Mucosa of descending colon (tissue), 3 donors: ENCODE measurements around the gene EPHA8. TPM values are rescaled to one million over a fixed set of nuclear protein-coding genes. Genes with fewer than 3 reads are reported as not detected.

ENCODE experiments used
- ATAC-seq: fragments of 200-7000 bp; cut with Tn5 transposase; one replicate; pipeline ENCODE4 v1.9.1; 2020; ENCODE audit warnings: mild to moderate bottlenecking, moderate library complexity
- DNase-seq, 3 donors: peaks; one replicate each; pipeline ENCODE4 v3.0.0-alpha.2; 2020
- H3K36me3 ChIP-seq: fragments of 200-600 bp; one replicate; pipeline ENCODE4 v1.8.0; 2021; ENCODE audit warnings: low read depth, mild to moderate bottlenecking
- H3K4me1 ChIP-seq: fragments of 200-600 bp; one replicate; pipeline ENCODE4 v1.8.0; 2021; ENCODE audit warnings: low read depth, mild to moderate bottlenecking
- H3K4me3 ChIP-seq: fragments of 200-600 bp; one replicate; pipeline ENCODE4 v1.8.0; 2021; ENCODE audit warnings: mild to moderate bottlenecking
- H3K9me3 ChIP-seq: fragments of 200-600 bp; one replicate; pipeline ENCODE4 v1.8.0; 2021; ENCODE audit warnings: mild to moderate bottlenecking
- intact Hi-C, 2 donors: fragments of 100-400 bp; cut with DNase I in 1 of 2; cut with micrococcal nuclease in 1 of 2; formaldehyde crosslinking; loops; one replicate each; pipeline versions ENCODE4 v1.11.0 to v1.11.1; 2022; cut with DNase I, micrococcal nuclease
- total RNA-seq, 3 donors: library from RNA; stranded (reverse); fragmentation: NEBNext Ultra II Directional in 2 of 3; extraction: Animal tissue kit (Norgen Biotek cat#: 25700) in 2 of 3; gene quantifications; one replicate each; pipeline versions ENCODE4 v1.2.1 to v1.2.4, GENCODE V29; 2021 to 2023
- TF ChIP-seq, protein P1 (sequence below): fragments of 200-600 bp; IDR thresholded peaks from one replicate; pipeline ENCODE4 v1.8.0; 2022; ENCODE audit warnings: antibody characterized with exemption, mild to moderate bottlenecking
- donor health status: DM: no; HTN: no; CAD: no; lungs with moderate emphysema.
- donor health status: DM: no; HTN: no; CAD: no.
- donor health status: DM: no; HTN: yes; CAD: no.

Gene EPHA8
- total RNA-seq, 3 donors from 2014 or later: not detected

DNA sequence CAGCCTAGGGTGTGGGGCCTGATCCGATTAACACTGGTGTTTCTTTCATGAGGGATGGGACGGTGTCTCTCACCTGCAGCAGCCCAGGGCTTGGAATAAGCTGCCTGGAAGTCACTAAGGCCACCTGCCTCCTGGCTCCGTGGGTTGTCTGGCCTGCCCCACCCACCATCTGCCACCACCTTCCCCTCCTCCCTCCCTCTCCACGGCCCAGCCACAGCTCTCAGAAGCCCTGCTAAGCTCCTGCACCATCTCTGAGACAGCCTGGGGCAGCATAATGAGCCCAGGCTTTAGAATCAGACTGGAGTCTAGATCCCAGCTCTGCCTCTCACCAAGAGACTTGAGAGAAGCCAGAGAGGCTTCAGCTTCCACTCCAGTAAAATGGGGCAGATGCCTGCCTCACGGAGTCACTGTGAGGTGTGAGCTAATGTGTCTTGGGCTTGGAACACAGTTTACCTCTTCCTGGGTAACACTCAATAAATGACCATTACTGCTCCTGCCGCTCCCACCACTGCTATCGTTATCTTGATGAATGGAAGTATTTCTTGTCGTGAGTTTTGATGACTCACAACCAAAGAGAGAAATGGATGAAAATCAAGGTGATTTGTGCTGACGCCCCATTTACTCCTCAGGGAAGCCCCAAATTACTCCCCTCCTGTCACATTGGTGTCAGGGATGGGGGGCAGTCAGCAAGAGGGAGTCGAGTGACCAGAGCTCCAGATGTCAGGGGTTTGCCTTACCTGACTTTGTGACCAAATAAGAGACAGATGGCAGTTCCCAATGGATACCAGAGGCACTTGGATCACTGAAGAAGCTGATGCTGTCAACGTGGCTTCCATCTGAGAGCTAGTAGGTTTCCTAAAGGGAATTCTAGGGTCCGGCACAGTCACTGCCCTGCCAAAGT is 49.6 kb downstream of the EPHA8 start:
- no peak overlapping the region for H3K4me3 ChIP-seq
- intact Hi-C loops: no loop called here
- TF ChIP-seq, protein P1, sequence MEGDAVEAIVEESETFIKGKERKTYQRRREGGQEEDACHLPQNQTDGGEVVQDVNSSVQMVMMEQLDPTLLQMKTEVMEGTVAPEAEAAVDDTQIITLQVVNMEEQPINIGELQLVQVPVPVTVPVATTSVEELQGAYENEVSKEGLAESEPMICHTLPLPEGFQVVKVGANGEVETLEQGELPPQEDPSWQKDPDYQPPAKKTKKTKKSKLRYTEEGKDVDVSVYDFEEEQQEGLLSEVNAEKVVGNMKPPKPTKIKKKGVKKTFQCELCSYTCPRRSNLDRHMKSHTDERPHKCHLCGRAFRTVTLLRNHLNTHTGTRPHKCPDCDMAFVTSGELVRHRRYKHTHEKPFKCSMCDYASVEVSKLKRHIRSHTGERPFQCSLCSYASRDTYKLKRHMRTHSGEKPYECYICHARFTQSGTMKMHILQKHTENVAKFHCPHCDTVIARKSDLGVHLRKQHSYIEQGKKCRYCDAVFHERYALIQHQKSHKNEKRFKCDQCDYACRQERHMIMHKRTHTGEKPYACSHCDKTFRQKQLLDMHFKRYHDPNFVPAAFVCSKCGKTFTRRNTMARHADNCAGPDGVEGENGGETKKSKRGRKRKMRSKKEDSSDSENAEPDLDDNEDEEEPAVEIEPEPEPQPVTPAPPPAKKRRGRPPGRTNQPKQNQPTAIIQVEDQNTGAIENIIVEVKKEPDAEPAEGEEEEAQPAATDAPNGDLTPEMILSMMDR: no peak
- DNase-seq (no peak), ATAC-seq (no peak)
- no peaks in the 10 kb centered on the region for H3K9me3 ChIP-seq
- no peaks in the 10 kb centered on the region for H3K4me1 ChIP-seq
- H3K36me3 ChIP-seq: no peaks in the 10 kb centered on the region

DNA sequence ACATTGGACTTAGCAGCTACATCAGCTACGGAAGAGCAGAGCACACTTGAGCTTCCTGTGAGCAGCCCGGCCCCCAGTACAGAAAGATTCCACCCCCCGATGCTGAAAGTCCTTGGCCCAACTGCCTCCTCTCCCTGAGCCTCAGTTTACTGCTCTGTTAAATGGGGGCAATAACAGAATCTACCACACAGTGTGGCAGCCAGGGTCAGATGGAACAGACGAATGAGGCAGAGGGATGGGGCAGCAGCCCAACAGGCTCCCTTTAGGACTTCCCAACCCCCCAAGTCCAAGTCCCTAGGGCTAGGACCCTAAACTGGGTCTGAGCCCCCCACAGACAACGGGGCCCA is 50.3 kb downstream of the EPHA8 start:
- Histone ChIP-seq H3K36me3 (no peaks in the 10 kb centered on the region), H3K4me3 (no peak overlapping the region), H3K4me1 (no peaks in the 10 kb centered on the region), H3K9me3 (no peaks in the 10 kb centered on the region)
- intact Hi-C loops: no loop called here
- no peak for ATAC-seq
- TF ChIP-seq, protein P1: no peak
- DNase-seq: no peak

DNA sequence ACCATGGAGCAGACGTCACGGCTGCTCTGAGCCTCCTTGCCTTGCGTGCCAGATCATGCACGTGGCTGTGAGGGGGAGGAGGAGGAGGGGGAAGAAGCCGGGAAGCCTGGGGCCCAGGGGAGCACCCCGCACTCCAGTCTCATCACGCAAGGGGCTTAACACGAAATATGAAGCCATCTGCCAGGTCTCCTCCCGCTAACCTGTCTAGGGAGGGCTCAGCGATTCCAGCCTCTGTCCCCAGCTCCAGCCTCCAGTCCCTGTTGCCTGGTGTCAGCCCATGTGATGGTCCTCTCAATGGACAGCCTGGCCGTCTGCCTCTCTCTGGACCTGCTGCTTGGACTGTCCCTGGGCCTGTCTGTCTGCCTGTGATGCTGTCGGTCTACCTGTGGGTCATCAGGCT is 50.7 kb downstream of the EPHA8 start:
- Histone ChIP-seq H3K4me1 (no peaks in the 10 kb centered on the region), H3K4me3 (no peak overlapping the region), H3K36me3 (no peaks in the 10 kb centered on the region), H3K9me3 (no peaks in the 10 kb centered on the region)
- ATAC-seq: no peak
- TF ChIP-seq, protein P1: no peak
- DNase-seq: no peak
- intact Hi-C loops: no loop called here

DNA sequence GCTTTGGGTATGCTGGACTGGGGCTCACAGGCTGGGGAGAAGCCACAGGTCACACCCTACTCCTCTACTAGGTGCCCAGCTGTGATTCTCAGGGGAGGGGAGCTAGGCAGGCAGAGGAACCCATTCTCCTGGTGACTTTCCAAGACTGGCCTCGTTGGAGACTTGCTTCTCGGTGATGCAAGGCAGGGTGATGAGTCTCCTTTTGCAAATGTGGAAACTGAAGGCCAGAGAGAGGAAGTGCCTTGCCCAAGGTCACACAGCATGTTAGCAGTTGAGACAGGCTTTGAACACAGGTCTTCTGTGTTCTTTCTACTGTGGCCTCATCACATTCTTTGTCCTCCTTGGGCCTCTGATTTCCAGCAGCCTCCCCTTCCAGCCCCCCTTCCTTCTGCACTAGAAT is 52.6 kb downstream of the EPHA8 start:
- H3K36me3 ChIP-seq: no peaks in the 10 kb centered on the region
- no peak for DNase-seq
- TF ChIP-seq, protein P1: no peak
- H3K4me3 ChIP-seq: no peak overlapping the region
- H3K4me1 ChIP-seq: no peaks in the 10 kb centered on the region
- no peak for ATAC-seq
- no peaks in the 10 kb centered on the region for H3K9me3 ChIP-seq
- intact Hi-C loops: no loop called here

DNA sequence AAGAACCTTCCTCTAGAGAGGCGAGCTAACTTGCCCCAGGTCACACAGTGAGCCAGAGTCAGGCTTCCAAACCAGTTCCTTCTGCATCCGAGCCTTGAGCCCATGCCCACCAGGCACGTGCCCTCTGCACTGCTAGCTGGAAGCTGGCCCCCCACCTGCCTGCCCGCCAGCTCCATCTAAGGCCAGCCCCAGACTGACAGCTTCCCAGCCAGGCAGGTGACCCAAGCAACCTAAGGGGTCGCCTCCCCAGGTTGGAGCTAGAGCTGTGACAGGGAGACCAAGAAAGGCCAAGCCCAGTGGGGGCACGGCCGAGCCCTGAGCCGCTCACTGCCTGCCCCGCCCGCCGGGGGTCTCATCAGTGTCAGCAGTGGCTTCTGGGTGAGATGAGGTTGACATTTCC is 53.3 kb downstream of the EPHA8 start:
- H3K4me1 ChIP-seq: no peaks in the 10 kb centered on the region
- intact Hi-C loops: no loop called here
- H3K9me3 ChIP-seq: no peaks in the 10 kb centered on the region
- DNase-seq: no peak
- H3K36me3 ChIP-seq: no peaks in the 10 kb centered on the region
- H3K4me3 ChIP-seq: no peak overlapping the region
- TF ChIP-seq, protein P1: no peak
- no peak for ATAC-seq
